Measurements from ENCODE around the gene ABHD2.

Gene ABHD2

DNA sequence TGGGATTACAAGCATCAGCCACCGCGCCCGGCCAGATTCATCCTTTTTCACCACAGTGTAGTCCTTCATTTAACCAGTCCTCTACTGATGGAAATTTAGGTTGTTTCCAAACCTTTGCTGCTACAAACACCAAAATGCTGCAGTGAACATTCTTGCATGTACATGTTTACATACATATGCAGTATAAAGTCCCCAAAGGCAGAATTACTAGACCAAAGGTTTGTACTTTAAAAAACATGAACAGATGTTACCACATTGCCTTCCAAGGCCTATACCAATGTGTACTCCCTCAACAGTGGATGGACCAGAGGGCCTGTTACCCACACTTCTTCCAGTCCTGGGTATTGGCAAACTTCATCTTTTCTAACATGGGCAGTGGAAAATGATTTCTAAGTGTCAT, 82.1 kb downstream of the ABHD2 start:
- DNase-seq: no peak

DNA sequence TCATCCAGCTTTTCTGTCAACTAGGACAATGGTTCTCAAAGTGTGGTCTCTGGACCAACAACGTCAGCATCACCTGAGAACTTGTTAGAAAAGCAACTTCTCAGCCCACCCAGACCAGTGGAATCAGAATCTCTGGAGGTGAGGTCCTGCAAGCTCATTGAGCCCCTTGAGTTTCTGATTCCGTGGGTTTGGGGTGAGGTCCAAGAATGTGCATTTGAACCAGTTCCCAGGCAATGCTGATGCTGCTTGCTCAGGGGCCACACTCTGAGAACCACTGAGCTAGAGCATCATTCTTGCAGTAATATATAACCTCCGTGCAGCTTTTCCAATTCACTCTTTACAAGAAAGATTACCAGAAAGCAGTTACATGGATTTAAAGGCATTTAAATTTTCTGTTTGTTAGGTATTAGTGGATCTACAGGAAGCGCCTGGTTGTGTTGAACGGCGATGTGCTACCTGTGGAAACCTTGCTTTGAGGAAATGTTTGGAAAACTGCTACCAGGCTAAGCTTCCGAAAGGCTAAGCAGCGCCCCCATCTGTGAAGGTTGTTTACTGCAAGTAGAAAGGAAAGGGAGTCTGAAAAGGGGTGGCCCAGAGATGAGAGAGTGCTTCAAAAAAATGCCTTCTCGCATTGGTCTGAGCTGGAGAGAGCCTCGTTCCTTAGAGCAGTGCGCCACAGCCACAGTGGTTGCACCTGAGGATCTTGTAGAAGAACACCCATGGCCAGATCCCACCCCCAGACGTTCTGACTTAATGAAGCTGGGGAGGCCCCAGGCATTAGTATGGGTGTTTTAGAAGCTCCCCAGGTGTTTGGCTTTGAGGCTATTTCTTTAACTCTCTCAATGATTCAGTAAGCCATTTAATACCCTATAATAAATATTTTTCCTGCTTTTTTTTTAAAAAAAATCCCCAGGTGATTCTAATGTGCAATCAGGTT, 83.1 kb downstream of the ABHD2 start:
- peak; percentile 57 for DNase-seq

DNA sequence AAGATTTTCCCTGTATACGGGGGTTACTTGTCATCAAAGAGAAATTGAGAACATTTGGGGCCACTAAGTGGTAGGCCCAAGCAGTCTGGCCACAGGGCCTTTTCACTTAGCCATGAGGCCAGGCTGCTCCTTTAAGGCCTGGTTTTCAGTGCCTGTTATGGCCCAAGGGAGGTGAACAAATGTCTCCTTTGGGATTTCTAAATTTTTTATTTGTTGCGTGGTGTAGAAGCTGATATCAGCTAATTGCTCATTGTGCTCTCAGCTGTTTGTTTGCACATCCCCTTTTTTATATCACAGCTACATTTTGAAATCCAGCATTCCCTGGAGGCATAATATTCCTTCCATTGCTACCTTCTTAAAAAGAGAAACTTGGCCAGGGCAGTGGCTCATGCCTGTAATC, 84.7 kb downstream of the ABHD2 start:
- DNase-seq: no peak

- no peak for DNase-seq
These were observed 86.2 kb downstream of the ABHD2 start for GRCh38 chr15:89174476-89174875.

GRCh38 chr15:89175617-89176191, 87.4 kb downstream of the ABHD2 start:
- DNase-seq: no peak

- DNase-seq: no peak
These were observed 88.9 kb downstream of the ABHD2 start for GRCh38 chr15:89177116-89177515.

GRCh38 chr15:89177633-89178306, 89.5 kb downstream of the ABHD2 start:
- DNase-seq: peak; percentile 44

DNA sequence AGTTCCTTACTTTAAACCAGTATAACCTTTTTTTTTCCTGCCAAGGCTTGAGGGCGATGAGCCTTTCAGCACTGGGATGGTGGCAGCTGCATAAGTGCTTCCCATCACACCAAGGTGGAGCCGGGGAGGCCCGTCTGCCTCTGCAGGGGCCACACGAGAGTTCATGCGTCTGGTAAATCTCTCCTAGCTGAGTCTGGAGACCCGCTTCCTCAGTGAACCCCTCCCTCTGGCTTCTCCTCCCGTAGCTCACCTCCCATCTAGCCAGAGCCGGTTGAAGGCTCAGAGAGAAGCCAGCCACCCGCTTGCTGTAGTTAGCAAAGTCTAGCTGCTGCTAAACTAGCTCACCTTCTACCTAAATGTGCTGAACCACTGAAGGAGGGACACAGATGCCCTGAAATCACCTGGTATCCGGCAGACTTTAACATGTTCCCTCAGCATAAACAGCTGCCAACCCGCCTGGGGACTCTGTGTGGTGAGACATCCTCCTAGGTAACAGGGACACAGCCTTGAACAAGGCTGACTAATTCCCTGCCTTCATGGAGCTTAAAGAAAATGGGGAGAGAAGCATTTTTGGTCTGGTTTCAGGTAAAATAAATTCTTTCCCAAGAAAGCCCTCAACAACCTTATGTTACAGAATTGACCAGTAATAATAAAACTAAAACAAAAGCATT, 90.2 kb downstream of the ABHD2 start:
- DNase-seq: no peak

- no peak for DNase-seq
These were observed 92.0 kb downstream of the ABHD2 start for GRCh38 chr15:89179966-89180875.

DNA sequence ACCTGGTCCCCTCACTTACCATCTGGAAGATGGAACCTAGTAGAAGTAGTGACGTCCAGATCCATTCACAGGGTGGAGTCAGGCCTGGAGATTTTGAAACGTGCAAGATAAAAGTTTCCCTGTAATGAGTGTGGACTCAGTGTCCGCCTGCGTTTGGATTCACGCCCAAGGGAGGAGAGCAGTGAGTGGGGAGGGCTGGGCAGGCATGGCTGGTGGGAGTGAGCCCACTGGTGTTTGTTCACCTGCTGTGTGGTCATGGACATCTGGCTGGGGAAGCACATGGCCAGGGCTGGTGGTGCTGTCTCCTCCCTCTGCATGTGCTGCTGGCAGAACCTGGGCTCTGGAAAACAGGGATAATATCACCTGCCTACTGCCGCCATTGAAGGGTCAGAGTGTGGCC, 96.1 kb downstream of the ABHD2 start:
- no peak for DNase-seq

- DNase-seq: no peak
These were observed 96.8 kb downstream of the ABHD2 start for GRCh38 chr15:89184886-89185526.

- DNase-seq: no peak
These were observed 98.5 kb downstream of the ABHD2 start for GRCh38 chr15:89186803-89187202.

- DNase-seq: no peak
These were observed 99.2 kb downstream of the ABHD2 start for GRCh38 chr15:89187301-89187985.

GRCh38 chr15:89187986-89188514, 99.8 kb downstream of the ABHD2 start:
- DNase-seq: no peak

DNA sequence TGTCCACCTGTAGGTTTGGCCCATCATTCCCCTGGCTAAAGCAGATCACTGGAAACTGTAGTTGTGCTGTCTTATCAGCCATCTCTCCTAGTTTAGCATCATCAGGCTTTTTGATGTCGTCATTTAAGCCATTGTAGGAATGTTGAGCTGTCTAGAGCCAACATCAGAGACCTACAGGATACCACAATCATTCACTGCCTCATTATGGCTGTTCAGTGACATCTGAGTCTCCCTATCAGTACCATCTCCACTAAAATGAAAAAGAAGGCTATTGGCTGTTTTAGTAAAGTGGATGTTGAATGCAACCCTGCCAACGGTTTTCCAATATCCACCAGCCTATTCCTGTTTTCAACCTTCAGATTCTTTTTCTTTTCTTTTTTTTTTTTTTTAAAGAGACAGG, 103.9 kb downstream of the ABHD2 start:
- no peak for DNase-seq

DNA sequence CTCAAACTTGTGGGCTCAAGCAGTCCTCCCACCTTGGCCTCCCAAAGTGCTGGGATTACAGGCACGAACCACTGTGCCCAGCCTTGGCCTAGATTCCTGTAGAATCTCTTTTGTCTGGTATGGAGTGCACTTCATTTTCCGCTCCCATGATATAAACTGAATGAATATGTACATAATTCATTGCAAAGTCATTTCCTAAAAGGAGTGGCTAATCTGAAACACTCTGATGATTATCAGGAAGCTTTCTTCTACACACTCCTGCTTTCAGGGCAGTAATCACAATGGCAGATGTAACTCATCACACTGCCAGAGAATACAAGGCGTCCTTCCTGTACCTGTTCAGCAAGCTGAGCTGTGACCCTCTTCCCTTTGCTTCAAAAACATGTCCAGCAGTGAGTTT, 104.5 kb downstream of the ABHD2 start:
- DNase-seq: no peak

- no peak for DNase-seq
These were observed 106.4 kb downstream of the ABHD2 start for GRCh38 chr15:89194608-89195007.

DNA sequence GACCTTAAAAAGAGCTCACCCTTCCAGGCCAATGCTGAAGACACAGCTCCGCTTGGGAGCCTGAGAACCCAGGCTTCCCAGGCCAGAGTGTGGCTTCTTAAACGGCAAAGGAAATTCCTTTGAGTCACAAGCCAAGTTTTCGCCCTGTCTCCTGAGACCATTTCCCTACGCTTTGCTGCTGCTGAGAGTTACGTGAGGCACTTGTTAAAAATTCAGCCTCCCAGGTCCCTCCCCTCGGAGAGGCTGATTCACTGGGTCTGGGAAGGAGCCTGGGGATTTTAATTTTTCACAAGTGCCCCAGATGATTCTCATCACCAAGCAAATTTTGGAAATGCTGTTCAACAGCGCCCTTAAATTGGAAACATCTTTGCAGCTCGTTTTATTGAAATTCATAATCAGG, 107.6 kb downstream of the ABHD2 start:
- no peak for DNase-seq

GRCh38 chr15:89196241-89196640, 108.0 kb downstream of the ABHD2 start:
- no peak for DNase-seq

GRCh38 chr15:89196994-89197393, 108.7 kb downstream of the ABHD2 start:
- DNase-seq: no peak

GRCh38 chr15:89197503-89197971, 109.3 kb downstream of the ABHD2 start:
- DNase-seq: no peak

Data from OCI-M1 (cell line).